Inflammatory macrophage (primary cell): ENCODE measurements around the gene TBR1.

ENCODE experiments used
- DNase-seq, 2 donors: peaks; one replicate each; pipeline ENCODE4 v3.0.0-alpha.2; 2020 to 2022

The TBR1 gene

GRCh38 chr2:161415034-161415986 lies 787 bp upstream of the TBR1 start:
- DNase-seq: no peak

- DNase-seq: no peak
These were observed 776 bp downstream of the TBR1 start for GRCh38 chr2:161416708-161417437.

GRCh38 chr2:161417438-161418274 lies 1.6 kb downstream of the TBR1 start:
- no peak for DNase-seq

- DNase-seq: no peak
These were observed 2.2 kb downstream of the TBR1 start for GRCh38 chr2:161418275-161418714.

- DNase-seq: no peak
These were observed 2.9 kb downstream of the TBR1 start for GRCh38 chr2:161418715-161419637.

- no peak for DNase-seq
These were observed 3.6 kb downstream of the TBR1 start for GRCh38 chr2:161419638-161420190.

- DNase-seq: no peak
These were observed 4.4 kb downstream of the TBR1 start for GRCh38 chr2:161420406-161421074.

- no peak for DNase-seq
These were observed 5.6 kb downstream of the TBR1 start for GRCh38 chr2:161421686-161422085.

- DNase-seq: no peak
These were observed 6.8 kb downstream of the TBR1 start for GRCh38 chr2:161422816-161423403.

- no peak for DNase-seq
These were observed 7.6 kb downstream of the TBR1 start for GRCh38 chr2:161423421-161424393.

GRCh38 chr2:161424394-161424769 lies 8.3 kb downstream of the TBR1 start:
- no peak for DNase-seq

GRCh38 chr2:161424891-161425727 lies 9.0 kb downstream of the TBR1 start:
- DNase-seq: no peak

- DNase-seq: no peak
These were observed 9.8 kb downstream of the TBR1 start for GRCh38 chr2:161425728-161426454.

- peak in 1 of 2 donors; percentile 19 for DNase-seq
These were observed 10.4 kb downstream of the TBR1 start for GRCh38 chr2:161426455-161426921.

- DNase-seq: no peak
These were observed 11.0 kb downstream of the TBR1 start for GRCh38 chr2:161426922-161427663.
